Activated CD4-positive, alpha-beta T cell treated with anti-CD3 and anti-CD28 coated beads for 36 hours (primary cell): Measurements from ENCODE around the gene TXLNB. TPM values are rescaled to one million over a fixed set of nuclear protein-coding genes. Genes with fewer than 3 reads are reported as not detected.

Experiments used
- ATAC-seq: fragments of 200-7000 bp; cut with Tn5 transposase; one replicate; pipeline ENCODE4 v1.10.0; 2021; ENCODE audit warnings: mild to moderate bottlenecking, moderate library complexity
- CTCF ChIA-PET: fragments of 350-600 bp; sonication (Branson Sonifier 250); formaldehyde crosslinking; loops from one replicate; lab custom pipeline; 2021; ENCODE audit warnings: antibody characterized with exemption; lab: Charles Lee
- POLR2A ChIA-PET: fragments of 350-600 bp; sonication (Branson Sonifier 250); formaldehyde crosslinking; loops from one replicate; lab custom pipeline; 2021; ENCODE audit warnings: antibody characterized with exemption, inconsistent platforms; lab: Charles Lee
- DNase-seq: peaks from one replicate; pipeline ENCODE4 v3.0.0-alpha.2; 2020
- H3K27ac Mint-ChIP-seq: one replicate; pipeline ENCODE4 v1.8.0; 2021; ENCODE audit warnings: mixed read lengths
- H3K27me3 Mint-ChIP-seq: one replicate; pipeline ENCODE4 v1.8.0; 2021; ENCODE audit warnings: mixed read lengths
- H3K36me3 Mint-ChIP-seq: one replicate; pipeline ENCODE4 v1.8.0; 2021; ENCODE audit warnings: low read depth, mixed read lengths
- H3K4me1 Mint-ChIP-seq: one replicate; pipeline ENCODE4 v1.8.0; 2021; ENCODE audit warnings: mixed read lengths
- H3K4me3 Mint-ChIP-seq: one replicate; pipeline ENCODE4 v1.8.0; 2021; ENCODE audit warnings: mild to moderate bottlenecking, moderate library complexity, mixed read lengths
- H3K9me3 Mint-ChIP-seq: one replicate; pipeline ENCODE4 v1.8.0; 2021; ENCODE audit warnings: low read depth, mixed read lengths
- intact Hi-C, 2 experiments: fragments of 100-400 bp; cut with DNase I in 1 of 2; cut with micrococcal nuclease in 1 of 2; formaldehyde crosslinking; loops; one replicate each; pipeline versions ENCODE4 v1.14.2 to v1.15.1; 2022 to 2024; cut with DNase I, micrococcal nuclease
- total RNA-seq, 2 experiments: library from RNA; stranded (reverse); gene quantifications; one replicate each; pipeline ENCODE4 v1.2.3, GENCODE V29; 2021

The TXLNB gene
- total RNA-seq, 2 experiments from 2014 or later: 0.26 to 0.27 TPM

DNA sequence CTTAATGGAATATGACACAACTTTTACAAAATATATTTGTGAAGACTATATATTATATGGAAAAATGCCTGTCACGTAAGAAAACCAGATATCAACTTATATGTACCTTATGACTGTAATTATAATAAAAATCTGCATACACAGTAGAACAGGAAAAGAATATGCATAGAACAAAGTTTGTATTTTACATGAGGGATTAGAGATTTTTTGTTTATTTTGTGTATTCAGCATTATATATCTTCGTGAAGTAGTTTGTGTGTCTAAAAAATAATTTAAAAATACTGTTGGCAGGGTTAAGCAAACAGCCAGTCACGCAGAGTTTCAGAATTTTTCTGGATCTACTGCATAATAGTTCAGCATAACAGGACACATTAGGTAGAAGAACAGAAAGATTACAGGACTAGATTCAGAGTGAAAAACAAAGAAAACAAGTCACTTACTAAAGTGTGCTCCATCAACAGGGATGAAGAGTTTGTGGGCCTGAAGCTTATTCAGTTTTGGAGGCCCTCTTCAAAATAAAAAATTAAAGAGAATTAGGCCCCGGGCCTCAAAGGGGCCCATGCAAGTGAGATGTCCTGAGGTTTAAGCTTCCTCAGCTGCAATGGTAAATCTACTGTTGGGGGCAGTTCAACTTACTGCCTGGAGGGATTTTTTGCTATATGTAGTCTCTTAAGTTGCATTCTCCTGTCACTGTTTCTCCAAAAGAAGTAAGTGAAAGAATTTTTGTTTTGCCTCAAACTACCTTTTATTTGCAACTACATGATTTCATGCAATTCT, 16.3 kb downstream of the TXLNB start:
- Mint-ChIP-seq H3K36me3 (no peaks in the 10 kb centered on the region), H3K27ac (no peak overlapping the region), H3K9me3 (no peaks in the 10 kb centered on the region), H3K4me3 (no peak overlapping the region), H3K4me1 (peaks cover 13% of the 10 kb centered on the region), H3K27me3 (no peaks in the 10 kb centered on the region)
- no peak for ATAC-seq
- intact Hi-C loops: no loop called here
- no peak for DNase-seq
- CTCF ChIA-PET: no interaction called here
- POLR2A ChIA-PET: no interaction called here

DNA sequence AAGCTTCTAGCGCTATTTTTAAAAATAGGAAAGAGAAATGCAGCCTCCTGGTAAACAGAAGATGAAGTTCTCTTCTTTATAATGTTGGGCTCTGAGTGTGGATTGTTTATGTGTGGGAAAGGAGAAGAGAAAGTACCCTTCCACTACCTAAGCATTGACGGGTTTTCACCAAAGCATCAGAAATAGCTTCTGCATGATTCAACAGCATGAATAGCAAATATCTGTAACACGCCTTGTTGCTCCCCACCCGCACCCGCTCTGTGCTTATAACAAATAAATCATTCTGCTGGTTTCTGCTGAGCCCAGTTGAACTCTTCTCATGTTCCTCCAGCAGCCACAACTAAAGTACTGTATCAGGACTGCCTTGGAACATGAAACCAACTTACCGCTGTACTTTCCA, 20.7 kb downstream of the TXLNB start:
- no peak for ATAC-seq
- DNase-seq: no peak
- ChIA-PET CTCF (interaction anchor here (1.2 kb wide), 1 partner anchor 14 kb away, joined by 5 read pairs; no protein-coding TSS in a partner anchor), POLR2A (no interaction called here)
- H3K27ac Mint-ChIP-seq: no peak overlapping the region
- H3K4me1 Mint-ChIP-seq: peaks cover 3% of the 10 kb centered on the region
- H3K9me3 Mint-ChIP-seq: no peaks in the 10 kb centered on the region
- peaks cover 3% of the 10 kb centered on the region for H3K36me3 Mint-ChIP-seq
- H3K27me3 Mint-ChIP-seq: no peaks in the 10 kb centered on the region
- intact Hi-C loops: no loop called here
- no peak overlapping the region for H3K4me3 Mint-ChIP-seq

DNA sequence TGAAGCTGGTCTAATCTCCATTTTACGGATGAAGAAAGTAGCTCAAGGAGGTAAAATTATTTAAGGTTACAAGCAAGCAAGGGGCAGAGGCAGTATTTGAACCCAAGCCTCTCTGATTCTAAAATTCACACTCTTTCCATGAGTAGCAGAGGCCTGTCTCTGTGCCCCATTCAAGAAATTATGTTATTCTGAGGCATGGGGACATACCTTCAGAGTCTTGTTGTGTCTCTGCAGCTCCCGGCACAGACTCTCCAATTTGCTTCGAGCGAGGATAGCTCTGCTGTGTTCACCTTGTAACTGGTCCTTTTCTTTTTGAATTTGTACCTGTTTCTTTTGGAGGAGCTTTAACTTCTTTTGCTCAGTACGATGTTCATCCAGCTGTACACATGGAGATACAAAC, 21.5 kb downstream of the TXLNB start:
- ChIA-PET POLR2A (interaction anchor here (0.6 kb wide), 2 partner anchors 260 to 268 kb away, joined by 3 to 4 read pairs; no protein-coding TSS in a partner anchor), CTCF (interaction anchor here (0.7 to 1.2 kb wide), 2 partner anchors 13 to 92 kb away, joined by 5 to 6 read pairs; no protein-coding TSS in a partner anchor)
- H3K4me3 Mint-ChIP-seq: no peak overlapping the region

DNA sequence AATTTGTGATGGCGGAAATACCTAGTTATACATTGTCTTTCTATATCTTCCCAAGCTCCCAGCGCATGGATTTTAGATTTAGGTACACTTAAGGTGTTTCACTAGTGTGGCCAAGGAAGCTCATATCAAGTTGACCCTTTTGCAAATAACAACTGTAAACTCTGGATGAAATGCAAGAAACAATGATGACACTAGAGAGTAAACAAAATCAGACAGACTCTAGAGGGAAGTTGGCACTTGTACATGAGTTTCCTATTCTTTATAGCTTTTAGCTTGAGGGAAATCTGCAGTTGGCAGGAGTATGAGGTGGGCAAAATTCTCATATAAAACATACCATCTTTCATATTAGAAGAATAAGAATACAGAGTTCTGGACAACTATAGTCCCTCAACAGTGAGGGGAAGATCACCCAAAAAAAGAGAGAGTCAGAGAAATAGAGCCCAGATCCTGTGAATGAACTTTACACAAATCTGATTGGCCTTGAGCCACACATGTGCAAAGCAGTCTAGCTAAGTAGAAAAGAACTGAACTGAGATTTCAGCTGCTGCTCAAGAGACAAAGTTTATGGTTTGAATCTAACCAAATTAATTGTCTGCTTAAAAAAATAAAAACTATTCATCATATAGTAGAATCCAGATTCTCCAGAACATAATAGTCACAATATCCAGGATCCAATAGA, 26.1 kb downstream of the TXLNB start:
- POLR2A ChIA-PET: no interaction called here
- Mint-ChIP-seq H3K27ac (no peak overlapping the region), H3K36me3 (peaks cover 3% of the 10 kb centered on the region), H3K9me3 (no peaks in the 10 kb centered on the region), H3K4me3 (no peak overlapping the region), H3K4me1 (peaks cover 26% of the 10 kb centered on the region), H3K27me3 (no peaks in the 10 kb centered on the region)
- ATAC-seq (no peak), DNase-seq (no peak)
- CTCF ChIA-PET: interaction anchor here (0.7 to 1.5 kb wide), 4 partner anchors 25 to 99 kb away, joined by 3 to 4 read pairs (median 3); partner anchors contain the start of gene TXLNB
- intact Hi-C loops: no loop called here

More for the DNA sequence above, 21.5 kb downstream of the TXLNB start:
- ATAC-seq (no peak), DNase-seq (no peak)
- intact Hi-C loops: no loop called here
- H3K27me3 Mint-ChIP-seq: no peaks in the 10 kb centered on the region
- no peak overlapping the region for H3K27ac Mint-ChIP-seq
- H3K36me3 Mint-ChIP-seq: peaks cover 3% of the 10 kb centered on the region
- no peaks in the 10 kb centered on the region for H3K9me3 Mint-ChIP-seq
- peaks cover 3% of the 10 kb centered on the region for H3K4me1 Mint-ChIP-seq

DNA sequence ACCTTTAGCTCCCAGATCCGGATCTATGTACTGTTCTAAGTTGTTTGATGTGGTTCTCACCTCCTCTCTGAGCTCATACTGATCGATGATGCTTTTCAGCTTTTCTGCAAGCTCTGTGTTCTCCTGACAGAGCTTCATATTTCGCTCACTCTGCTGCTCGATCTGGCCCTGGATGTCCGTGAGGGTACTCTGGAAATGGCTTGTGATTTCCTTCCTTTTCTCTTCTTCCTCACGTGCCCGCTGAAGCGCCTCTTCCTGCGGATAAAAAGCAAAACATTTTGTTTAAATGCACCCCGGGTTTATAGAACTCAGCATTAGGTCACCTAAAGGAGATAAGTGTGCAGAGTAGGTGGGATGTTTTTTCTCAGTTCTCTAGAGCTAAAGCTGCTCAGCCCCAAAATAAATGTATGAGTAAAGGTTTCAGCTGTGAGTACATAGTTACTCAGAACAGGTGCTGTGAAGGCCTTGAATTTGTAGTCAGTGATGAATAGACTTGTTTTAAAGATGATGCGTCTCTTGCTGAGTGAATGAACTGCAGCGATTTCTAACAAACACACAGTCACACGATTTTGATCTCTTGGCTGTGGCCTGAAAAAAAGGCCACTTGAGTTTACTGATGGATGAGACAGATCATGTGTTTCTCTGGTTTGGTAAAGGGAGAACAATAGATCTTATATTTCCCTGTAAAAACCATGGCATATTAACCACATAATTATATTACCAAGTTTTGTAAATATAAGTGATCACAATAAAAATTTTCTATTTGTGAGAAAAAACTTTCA, 29.1 kb downstream of the TXLNB start:
- no peaks in the 10 kb centered on the region for H3K9me3 Mint-ChIP-seq
- peaks cover 38% of the 10 kb centered on the region for H3K4me1 Mint-ChIP-seq
- peak overlapping the region; percentile 65 for H3K4me3 Mint-ChIP-seq
- ChIA-PET CTCF (interaction anchor here (0.6 to 2.4 kb wide), 19 partner anchors 12 to 146 kb away, joined by 3 to 16 read pairs (median 4); partner anchors contain the start of genes CITED2 and TXLNB), POLR2A (interaction anchor here (0.6 to 1.9 kb wide), 10 partner anchors 10 to 487 kb away, joined by 3 to 20 read pairs (median 4); partner anchors contain the start of genes CITED2 and TXLNB)
- peaks cover 3% of the 10 kb centered on the region for H3K36me3 Mint-ChIP-seq
- no peaks in the 10 kb centered on the region for H3K27me3 Mint-ChIP-seq
- peak; percentile 56 for DNase-seq
- ATAC-seq: peak; percentile 97
- H3K27ac Mint-ChIP-seq: peak overlapping the region; percentile 93
- intact Hi-C loops: loop anchor here (1.0 to 2.0 kb wide), 7 partner anchors 11 to 234 kb away; partner anchors contain the start of genes ABRACL (in 1 of the 2) and TXLNB (in 1 of the 2)

DNA sequence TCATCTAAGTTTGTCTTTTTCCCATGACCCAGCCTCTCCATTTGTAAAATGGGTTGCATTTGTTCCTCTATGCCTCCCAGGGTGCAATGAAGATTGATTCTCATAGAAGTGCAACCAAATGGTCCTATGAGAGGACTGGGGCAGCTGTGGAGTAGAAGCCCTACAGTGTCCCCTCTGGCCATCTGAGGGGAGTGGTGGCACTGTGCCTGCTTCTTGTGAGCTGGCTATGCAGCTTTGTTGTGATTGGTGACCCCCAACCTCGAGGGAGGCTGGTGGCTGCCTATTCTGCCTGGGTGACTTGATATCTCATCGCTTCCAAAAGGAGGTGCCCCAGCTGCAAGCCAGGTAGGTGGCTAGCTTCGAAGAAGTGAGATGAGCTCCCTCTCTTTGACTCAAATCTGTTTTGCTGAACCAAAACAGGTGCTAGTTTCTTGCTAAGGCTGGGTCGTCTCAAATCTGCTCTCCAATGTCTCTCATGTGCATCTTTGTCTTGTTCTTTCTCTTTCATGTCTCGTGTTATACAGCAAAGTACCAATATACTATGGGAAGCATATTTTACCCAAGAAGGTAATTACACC, 33.9 kb downstream of the TXLNB start:
- no peak for ATAC-seq
- Mint-ChIP-seq H3K36me3 (no peaks in the 10 kb centered on the region), H3K9me3 (no peaks in the 10 kb centered on the region), H3K4me1 (peaks cover 43% of the 10 kb centered on the region), H3K4me3 (no peak overlapping the region), H3K27ac (no peak overlapping the region), H3K27me3 (no peaks in the 10 kb centered on the region)
- DNase-seq: peak; percentile 15
- ChIA-PET POLR2A (no interaction called here), CTCF (interaction anchor here (0.7 to 1.6 kb wide), 13 partner anchors 13 to 442 kb away, joined by 3 to 5 read pairs (median 4); partner anchors contain the start of gene TXLNB)
- intact Hi-C loops: no loop called here

DNA sequence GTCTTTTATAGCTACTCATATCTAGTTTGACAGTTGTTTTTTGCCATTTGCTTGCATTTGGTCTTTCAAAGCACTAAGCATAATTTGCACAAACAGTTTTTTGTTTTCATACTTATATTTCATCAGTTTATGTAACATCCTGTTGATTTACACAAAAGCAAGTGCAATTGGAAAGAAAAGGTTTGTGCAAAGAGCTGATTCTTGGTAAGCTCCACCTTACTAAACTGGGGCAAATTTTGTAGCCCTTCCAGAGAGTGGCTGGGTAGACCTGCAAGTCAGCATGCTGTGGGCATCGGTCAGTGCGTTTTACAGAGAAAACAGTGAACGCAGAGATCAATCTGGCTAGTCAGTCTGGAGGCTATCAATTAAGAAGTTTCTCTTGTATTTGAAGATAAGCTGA, 34.5 kb downstream of the TXLNB start:
- no peak overlapping the region for H3K4me3 Mint-ChIP-seq
- no peaks in the 10 kb centered on the region for H3K27me3 Mint-ChIP-seq
- H3K27ac Mint-ChIP-seq: peak overlapping the region; percentile 19
- no peaks in the 10 kb centered on the region for H3K9me3 Mint-ChIP-seq
- intact Hi-C loops: no loop called here
- peaks cover 39% of the 10 kb centered on the region for H3K4me1 Mint-ChIP-seq
- CTCF ChIA-PET: interaction anchor here (1.0 to 1.6 kb wide), 11 partner anchors 13 to 271 kb away, joined by 3 to 5 read pairs (median 4); partner anchors contain the start of gene TXLNB
- DNase-seq (no peak), ATAC-seq (no peak)
- POLR2A ChIA-PET: no interaction called here
- H3K36me3 Mint-ChIP-seq: no peaks in the 10 kb centered on the region

DNA sequence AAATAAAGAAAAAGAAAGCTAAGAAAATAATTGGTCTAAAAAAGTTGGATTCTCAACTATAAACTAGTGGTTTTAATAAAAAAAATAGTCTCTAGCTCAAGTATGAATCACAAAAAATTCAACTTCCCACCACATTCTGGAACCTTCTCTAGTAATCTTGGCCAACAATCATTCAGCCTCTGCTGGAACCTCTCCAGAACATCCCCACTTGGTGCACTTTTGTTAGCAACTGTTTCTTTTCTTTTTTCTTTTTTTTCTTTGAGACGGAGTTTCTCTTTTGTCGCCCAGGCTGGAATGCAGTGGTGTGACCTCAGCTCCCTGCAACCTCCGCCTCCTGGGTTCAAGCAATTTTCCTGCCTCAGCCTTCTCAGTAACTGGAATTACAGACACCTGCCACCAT, 35.7 kb downstream of the TXLNB start:
- no peaks in the 10 kb centered on the region for H3K36me3 Mint-ChIP-seq
- intact Hi-C loops: no loop called here
- peaks cover 43% of the 10 kb centered on the region for H3K4me1 Mint-ChIP-seq
- no peaks in the 10 kb centered on the region for H3K9me3 Mint-ChIP-seq
- ATAC-seq (no peak), DNase-seq (no peak)
- ChIA-PET POLR2A (no interaction called here), CTCF (interaction anchor here (0.6 to 1.3 kb wide), 2 partner anchors 109 to 1666 kb away, joined by 4 to 5 read pairs; no protein-coding TSS in a partner anchor)
- H3K4me3 Mint-ChIP-seq: no peak overlapping the region
- H3K27ac Mint-ChIP-seq: no peak overlapping the region
- no peaks in the 10 kb centered on the region for H3K27me3 Mint-ChIP-seq

DNA sequence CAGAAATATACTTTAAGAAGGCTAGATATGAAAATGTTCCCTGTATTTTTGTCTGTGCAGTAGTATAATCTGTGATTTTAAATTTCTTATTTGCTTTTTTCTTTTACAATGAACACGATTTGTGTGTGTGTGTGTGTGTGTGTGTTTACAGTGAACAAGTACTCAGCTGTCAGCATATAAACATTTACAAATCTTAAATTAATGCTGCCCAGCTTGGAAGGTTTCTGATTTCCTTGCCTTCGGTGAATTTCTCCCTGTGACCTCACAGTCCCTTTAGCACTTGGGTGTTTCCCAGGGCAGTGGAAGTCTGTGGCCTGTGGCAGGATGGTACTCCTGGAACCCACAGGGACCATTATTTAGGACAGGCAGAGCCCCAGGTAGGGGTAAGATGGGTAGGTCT, 37.6 kb downstream of the TXLNB start:
- intact Hi-C loops: loop anchor here (5.0 kb wide), 2 partner anchors 37 to 38 kb away; partner anchors contain the start of gene TXLNB (in 2 of the 2)
- ChIA-PET CTCF (interaction anchor here (0.8 kb wide), 1 partner anchor 77 kb away, joined by 4 read pairs; no protein-coding TSS in a partner anchor), POLR2A (no interaction called here)
- no peaks in the 10 kb centered on the region for H3K27me3 Mint-ChIP-seq
- H3K4me3 Mint-ChIP-seq: no peak overlapping the region
- no peaks in the 10 kb centered on the region for H3K36me3 Mint-ChIP-seq
- peaks cover 56% of the 10 kb centered on the region for H3K4me1 Mint-ChIP-seq
- H3K9me3 Mint-ChIP-seq: no peaks in the 10 kb centered on the region
- DNase-seq (no peak), ATAC-seq (no peak)
- H3K27ac Mint-ChIP-seq: no peak overlapping the region

DNA sequence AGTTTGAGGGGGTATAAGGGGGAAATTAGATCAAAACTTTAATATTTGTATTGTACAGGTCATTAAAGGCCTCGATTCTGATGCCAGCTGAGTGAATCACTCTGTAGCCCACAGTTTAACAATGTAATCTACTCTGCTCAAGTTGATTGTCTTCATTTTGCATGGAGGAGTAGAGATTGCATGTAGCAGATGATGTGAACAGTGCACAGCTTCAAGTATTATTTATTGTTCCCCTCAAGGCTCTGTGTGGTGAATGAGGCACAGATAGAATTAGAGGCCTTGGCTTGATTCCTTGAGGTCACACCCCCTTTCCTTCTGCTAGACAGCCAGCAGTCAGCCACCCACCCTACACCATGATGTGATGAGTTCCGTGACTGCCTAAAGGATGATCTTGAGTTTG, 38.1 kb downstream of the TXLNB start:
- intact Hi-C loops: loop anchor here (5.0 kb wide), 2 partner anchors 36 to 39 kb away; partner anchors contain the start of gene TXLNB (in 2 of the 2)
- Mint-ChIP-seq H3K9me3 (no peaks in the 10 kb centered on the region), H3K36me3 (no peaks in the 10 kb centered on the region), H3K27me3 (no peaks in the 10 kb centered on the region), H3K27ac (no peak overlapping the region), H3K4me1 (peaks cover 57% of the 10 kb centered on the region), H3K4me3 (no peak overlapping the region)
- CTCF ChIA-PET: no interaction called here
- POLR2A ChIA-PET: interaction anchor here (1.5 kb wide), 1 partner anchor 9 kb away, joined by 4 read pairs; no protein-coding TSS in a partner anchor
- ATAC-seq: no peak
- DNase-seq: no peak
